Kidney (tissue), 14 donors: ENCODE data around the gene PAGR1. TPM values are rescaled to one million over a fixed set of nuclear protein-coding genes. Genes with fewer than 3 reads are reported as not detected.

Experiments used
- DNase-seq, 5 donors: peaks; one replicate each; pipeline ENCODE4 v3.0.0-alpha.2; 2013 to 2020
- FAIRE-seq: peaks from 2 replicates; lab custom pipeline; 2012; peaks lifted over from hg19 to GRCh38; lab: Jason Lieb, UNC
- H3K27ac ChIP-seq, 2 donors: one replicate each; pipeline ENCODE4 v1.7.0; 2013; ENCODE audit warnings: low read depth in 2 of 2, low read length in 2 of 2, inconsistent platforms in 1 of 2
- H3K27me3 ChIP-seq: one replicate; pipeline ENCODE4 v1.7.1; 2013; ENCODE audit warnings: low read length, inconsistent platforms; ENCODE audit not compliant: control insufficient read depth, insufficient read depth
- H3K36me3 ChIP-seq, 3 donors: one replicate each; pipeline versions ENCODE4 v1.7.0 to v1.7.1; 2013; ENCODE audit warnings: low read length in 3 of 3, control low read depth in 1 of 3, inconsistent platforms in 1 of 3; ENCODE audit not compliant: insufficient read depth in 3 of 3, control insufficient read depth in 2 of 3
- H3K4me1 ChIP-seq, 3 donors: one replicate each; pipeline versions ENCODE4 v1.7.0 to v1.7.1; 2013; ENCODE audit warnings: low read length in 3 of 3, inconsistent platforms in 1 of 3, low read depth in 1 of 3; ENCODE audit not compliant: control insufficient read depth in 2 of 3, insufficient read depth in 2 of 3
- H3K4me3 ChIP-seq, 3 donors: one replicate each; pipeline versions ENCODE4 v1.7.0 to v1.8.1; 2013; ENCODE audit warnings: low read length in 3 of 3, control low read depth in 1 of 3, inconsistent platforms in 1 of 3
- H3K9ac ChIP-seq, 3 donors: one replicate each; pipeline versions ENCODE4 v1.7.0 to v1.7.1; 2013; ENCODE audit warnings: low read length in 3 of 3, control low read depth in 1 of 3, inconsistent platforms in 1 of 3
- H3K9me3 ChIP-seq, 3 donors: one replicate each; pipeline versions ENCODE4 v1.7.0 to v1.7.1; 2013; ENCODE audit warnings: low read length in 3 of 3, control low read depth in 1 of 3, inconsistent platforms in 1 of 3; ENCODE audit not compliant: control insufficient read depth in 2 of 3, insufficient read depth in 1 of 3
- CTCF ChIP-seq: IDR thresholded peaks from 3 replicates; pipeline ENCODE4 v1.5.1; 2012; ENCODE audit warnings: mild to moderate bottlenecking, moderate library complexity, borderline replicate concordance; ENCODE audit not compliant: insufficient read depth; ENCODE audit errors: extremely low read depth
- intact Hi-C: fragments of 100-400 bp; cut with DNase I; formaldehyde crosslinking; loops from one replicate; pipeline ENCODE4 v1.11.1; 2022
- polyA plus RNA-seq: library from polyadenylated mRNA; stranded (reverse); fragments of 350-450 nt; fragmentation: Illumina TruSeq; extraction: RNeasy Lipid Tissue Mini Kit (QIAGEN cat#74804); gene quantifications from one replicate; pipeline ENCODE4 v1.2.3, GENCODE V29; 2014; ENCODE audit warnings: low read depth, low replicate concordance; ENCODE audit not compliant: insufficient read depth
- total RNA-seq: library from RNA; stranded (reverse); fragmentation: NEBNext Ultra II Directional; extraction: Animal tissue kit (Norgen Biotek cat#: 25700); gene quantifications from one replicate; pipeline ENCODE4 v1.2.1, GENCODE V29; 2021
- donor health status: control.
- donor health status: control.
- donor health status: control.
- donor health status: control.
- donor health status: control.
- donor health status: DM: yes; HTN: yes; CAD: no.
- donor health status: Normal renal cell carcinoma (clear cell type).

The PAGR1 gene
- total and polyA plus RNA-seq, 2 donors from 2014 or later = 23.5 to 30.0 TPM

DNA sequence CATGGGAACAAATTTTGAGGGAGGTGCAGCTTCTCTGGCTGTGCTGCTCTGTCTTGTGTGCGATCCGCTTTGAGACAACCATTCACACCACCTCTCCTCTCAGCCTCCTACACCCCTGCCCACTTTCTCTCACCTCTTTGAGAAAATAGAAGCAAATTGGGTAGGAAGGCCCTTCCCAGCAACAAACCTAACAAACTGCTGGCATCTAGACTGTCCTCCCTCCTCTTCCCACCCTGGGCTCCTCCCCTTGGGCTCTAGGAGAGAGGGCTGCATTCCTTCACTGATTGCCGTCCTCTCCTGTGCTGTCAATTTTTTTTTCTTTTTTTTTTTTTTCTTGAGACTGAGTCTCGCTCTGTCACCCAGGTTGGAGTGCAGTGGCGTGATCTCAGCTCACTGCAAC lies 33.6 kb downstream of the PAGR1 start:
- Histone ChIP-seq H3K9me3 (no peaks in the 10 kb centered on the region), H3K27me3 (no peaks in the 10 kb centered on the region), H3K9ac (no peak overlapping the region), H3K27ac (no peak overlapping the region), H3K4me3 (no peak overlapping the region), H3K4me1 (peaks cover 0 to 3% (median 0%) of the 10 kb centered on the region in 3 donors), H3K36me3 (peaks cover 0 to 25% (median 20%) of the 10 kb centered on the region in 3 donors)
- FAIRE-seq (no peak), DNase-seq (peak in 3 of 5 donors; percentile 39 to 75 (median 51))
- TF ChIP-seq CTCF = no peak
- intact Hi-C loops = no loop called here

DNA sequence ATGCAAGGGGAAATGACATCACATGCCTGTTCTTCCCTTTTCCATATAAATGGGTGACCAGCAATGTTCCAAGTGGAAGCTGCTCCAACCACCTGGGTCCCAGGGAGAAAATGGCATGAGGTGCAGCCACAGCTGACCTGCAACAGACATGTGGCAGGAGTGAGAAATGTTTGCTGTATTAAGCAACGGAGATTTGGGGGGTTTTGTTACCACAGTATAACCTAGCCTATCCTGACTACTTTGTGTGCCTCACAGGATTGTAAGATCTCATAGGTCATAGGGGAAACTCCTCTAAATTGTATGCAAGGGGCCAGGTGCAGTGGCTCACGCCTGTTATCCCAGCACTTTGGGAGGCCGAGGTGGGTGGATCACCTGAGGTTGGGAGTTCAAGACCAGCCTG lies 35.0 kb downstream of the PAGR1 start:
- FAIRE-seq (no peak), DNase-seq (no peak)
- Histone ChIP-seq H3K9me3 (no peaks in the 10 kb centered on the region), H3K27me3 (no peaks in the 10 kb centered on the region), H3K4me1 (peaks cover 0 to 3% (median 0%) of the 10 kb centered on the region in 3 donors), H3K9ac (no peak overlapping the region), H3K4me3 (no peak overlapping the region), H3K36me3 (peaks cover 0 to 14% (median 12%) of the 10 kb centered on the region in 3 donors), H3K27ac (no peak overlapping the region)
- TF ChIP-seq CTCF = no peak
- intact Hi-C loops = no loop called here

GRCh38 chr16:29852654-29853053 lies 36.7 kb downstream of the PAGR1 start:
- intact Hi-C loops = no loop called here

More at GRCh38 chr16:29852654-29853053, 36.7 kb downstream of the PAGR1 start:
- H3K36me3 ChIP-seq = peaks cover 0 to 2% (median 0%) of the 10 kb centered on the region in 3 donors
- H3K27ac ChIP-seq = peak overlapping the region in 1 of 2 donors; percentile 48
- H3K27me3 ChIP-seq = no peaks in the 10 kb centered on the region
- no peak overlapping the region for H3K4me3 ChIP-seq
- FAIRE-seq (no peak), DNase-seq (peak in 1 of 5 donors; percentile 71)
- TF ChIP-seq CTCF = no peak
- no peaks in the 10 kb centered on the region for H3K9me3 ChIP-seq
- no peak overlapping the region for H3K9ac ChIP-seq
- H3K4me1 ChIP-seq = peaks cover 0 to 3% (median 0%) of the 10 kb centered on the region in 3 donors
